ENCODE measurements around the gene GINS2. TPM values are rescaled to one million over a fixed set of nuclear protein-coding genes. Genes with fewer than 3 reads are reported as not detected.

The GINS2 gene
- total RNA-seq, 3 donors from 2014 or later (not counting 1 experiment from before 2014, with no cell fraction given), result 0.73 to 2.6 (median 0.89) TPM

DNA sequence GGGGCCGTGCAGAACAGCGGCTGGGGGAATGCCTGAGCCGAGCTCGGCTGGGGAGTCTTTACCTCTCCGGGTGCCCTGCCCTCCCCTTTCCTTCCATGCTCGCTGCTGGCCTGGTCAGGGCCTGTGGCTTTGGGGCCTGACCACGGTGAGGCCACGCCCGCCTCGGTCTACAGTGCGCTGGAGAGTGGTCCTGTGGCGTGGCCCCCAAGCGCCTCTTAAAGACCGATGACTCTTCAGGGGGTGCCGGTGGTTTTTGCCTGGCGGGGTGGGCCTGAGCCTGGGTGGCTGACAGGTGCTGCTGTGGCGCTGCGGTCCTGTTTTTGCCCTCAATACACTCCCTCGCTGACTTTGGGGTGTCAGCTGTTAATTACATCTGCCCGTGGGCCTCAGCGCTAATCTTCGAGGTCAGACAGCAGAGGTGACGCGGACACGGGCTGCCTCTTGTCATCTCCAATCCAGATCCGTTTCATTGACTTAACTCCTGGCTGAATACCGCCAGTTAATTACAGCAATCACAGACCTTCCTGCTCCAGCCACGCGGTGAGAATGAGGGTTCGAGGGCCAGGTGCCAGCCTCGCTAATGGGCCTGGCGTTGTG lies 45.9 kb downstream of the GINS2 start:
- ATAC-seq, result peak; percentile 61 to 81 (median 80)

DNA sequence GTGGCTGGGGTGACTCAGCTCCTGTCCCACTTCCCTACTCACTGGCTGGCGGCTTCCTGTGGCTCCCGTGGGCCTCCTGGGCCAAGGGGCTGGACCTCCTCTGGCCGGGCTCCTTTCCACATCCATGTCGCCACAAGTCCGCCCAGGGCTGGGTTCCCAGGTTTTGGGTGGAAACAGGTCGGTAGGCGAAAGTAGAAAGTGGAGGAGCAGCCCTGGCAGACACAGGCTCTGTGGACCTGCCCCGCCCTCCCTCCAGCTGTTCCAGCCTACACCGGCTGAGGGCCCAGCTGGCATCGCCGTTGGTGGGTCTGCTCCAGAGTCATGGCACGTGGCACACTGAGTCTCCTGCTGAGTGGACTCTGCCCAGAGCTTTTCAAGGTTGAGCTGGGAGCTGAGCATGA lies 47.0 kb downstream of the GINS2 start:
- H3K4me1 Mint-ChIP-seq, result peaks cover 35 to 62% of the 10 kb centered on the region in 2 donors
- H3K36me3 Mint-ChIP-seq, result no peaks in the 10 kb centered on the region
- H3K27ac Mint-ChIP-seq, result peak overlapping the region in 1 of 2 donors; percentile 87
- Histone ChIP-seq H3K27me3 (ENCODE audit: control insufficient read depth, insufficient read depth, low read length) (no peaks in the 10 kb centered on the region), H3K9me3 (ENCODE audit: control insufficient read depth, insufficient read depth, low read length) (no peaks in the 10 kb centered on the region), H3K36me3 (ENCODE audit: control insufficient read depth, insufficient read depth, low read length) (peaks cover 8% of the 10 kb centered on the region), H3K27ac (ENCODE audit: low read length) (no peak overlapping the region), H3K4me3 (ENCODE audit: low read length) (no peak overlapping the region), H3K4me1 (ENCODE audit: control insufficient read depth, insufficient read depth, low read length) (peaks cover 52% of the 10 kb centered on the region)
- H3K4me3 Mint-ChIP-seq, result no peak overlapping the region
- H3K27me3 Mint-ChIP-seq (ENCODE audit: low read depth in 2 of 2), result no peaks in the 10 kb centered on the region
- TF ChIP-seq, protein P1, sequence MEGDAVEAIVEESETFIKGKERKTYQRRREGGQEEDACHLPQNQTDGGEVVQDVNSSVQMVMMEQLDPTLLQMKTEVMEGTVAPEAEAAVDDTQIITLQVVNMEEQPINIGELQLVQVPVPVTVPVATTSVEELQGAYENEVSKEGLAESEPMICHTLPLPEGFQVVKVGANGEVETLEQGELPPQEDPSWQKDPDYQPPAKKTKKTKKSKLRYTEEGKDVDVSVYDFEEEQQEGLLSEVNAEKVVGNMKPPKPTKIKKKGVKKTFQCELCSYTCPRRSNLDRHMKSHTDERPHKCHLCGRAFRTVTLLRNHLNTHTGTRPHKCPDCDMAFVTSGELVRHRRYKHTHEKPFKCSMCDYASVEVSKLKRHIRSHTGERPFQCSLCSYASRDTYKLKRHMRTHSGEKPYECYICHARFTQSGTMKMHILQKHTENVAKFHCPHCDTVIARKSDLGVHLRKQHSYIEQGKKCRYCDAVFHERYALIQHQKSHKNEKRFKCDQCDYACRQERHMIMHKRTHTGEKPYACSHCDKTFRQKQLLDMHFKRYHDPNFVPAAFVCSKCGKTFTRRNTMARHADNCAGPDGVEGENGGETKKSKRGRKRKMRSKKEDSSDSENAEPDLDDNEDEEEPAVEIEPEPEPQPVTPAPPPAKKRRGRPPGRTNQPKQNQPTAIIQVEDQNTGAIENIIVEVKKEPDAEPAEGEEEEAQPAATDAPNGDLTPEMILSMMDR (IDR thresholded peaks at IDR 0.05), result no peak
- ATAC-seq (no peak), DNase-seq (no peak)
- H3K9me3 Mint-ChIP-seq, result no peaks in the 10 kb centered on the region
- intact Hi-C loops (cut with micrococcal nuclease), result no loop called here
- WGBS (ENCODE audit: insufficient coverage), result 88% methylated on average over 12 of the region's 12 CpGs

More for the DNA sequence above, 45.9 kb downstream of the GINS2 start:
- peak overlapping the region; percentile 79 to 87 for H3K27ac Mint-ChIP-seq
- H3K4me1 Mint-ChIP-seq, result peaks cover 35 to 67% of the 10 kb centered on the region in 2 donors
- H3K9me3 Mint-ChIP-seq, result no peaks in the 10 kb centered on the region
- no peaks in the 10 kb centered on the region for H3K9me3 ChIP-seq (ENCODE audit: control insufficient read depth, insufficient read depth, low read length)
- TF ChIP-seq, protein P1 (IDR thresholded peaks at IDR 0.05), result no peak
- H3K27me3 Mint-ChIP-seq (ENCODE audit: low read depth in 2 of 2), result no peaks in the 10 kb centered on the region
- DNase-seq, result peak in 1 of 2 donors; percentile 54
- H3K4me3 ChIP-seq (ENCODE audit: low read length), result no peak overlapping the region
- peak overlapping the region; percentile 60 for H3K4me3 Mint-ChIP-seq
- H3K27me3 ChIP-seq (ENCODE audit: control insufficient read depth, insufficient read depth, low read length), result no peaks in the 10 kb centered on the region
- peaks cover 52% of the 10 kb centered on the region for H3K4me1 ChIP-seq (ENCODE audit: control insufficient read depth, insufficient read depth, low read length)
- H3K27ac ChIP-seq (ENCODE audit: low read length), result peak overlapping the region; percentile 44
- H3K36me3 Mint-ChIP-seq, result no peaks in the 10 kb centered on the region
- 48% methylated on average over 32 of the region's 32 CpGs for WGBS (ENCODE audit: insufficient coverage)
- intact Hi-C loops (cut with micrococcal nuclease), result no loop called here
- H3K36me3 ChIP-seq (ENCODE audit: control insufficient read depth, insufficient read depth, low read length), result peaks cover 8% of the 10 kb centered on the region

DNA sequence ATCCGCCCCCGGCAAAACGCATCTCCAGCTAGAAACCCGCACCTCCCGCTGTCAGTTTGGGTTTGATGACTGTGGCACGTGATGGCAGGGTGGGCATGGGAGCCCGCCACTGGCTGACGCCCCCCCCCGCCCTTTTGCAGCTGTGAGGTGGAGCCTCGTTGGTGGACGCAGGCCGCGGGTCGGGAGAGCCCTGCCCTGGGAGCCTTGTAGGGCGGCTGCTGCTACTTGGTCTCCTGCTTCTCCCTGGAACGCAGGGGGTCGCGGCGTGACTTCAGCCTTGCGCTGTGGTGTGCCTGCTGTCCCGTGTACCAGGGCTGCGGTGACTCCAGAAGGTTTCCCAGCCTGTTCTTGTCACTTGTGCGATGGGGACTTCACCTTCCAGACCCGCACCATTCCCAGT lies 47.4 kb downstream of the GINS2 start:
- no peaks in the 10 kb centered on the region for H3K9me3 Mint-ChIP-seq
- ATAC-seq (no peak), DNase-seq (no peak)
- H3K36me3 Mint-ChIP-seq, result no peaks in the 10 kb centered on the region
- 90% methylated on average over 24 of the region's 24 CpGs for WGBS (ENCODE audit: insufficient coverage)
- H3K4me3 Mint-ChIP-seq, result no peak overlapping the region
- H3K4me1 Mint-ChIP-seq, result peaks cover 34 to 62% of the 10 kb centered on the region in 2 donors
- Histone ChIP-seq H3K4me3 (ENCODE audit: low read length) (no peak overlapping the region), H3K36me3 (ENCODE audit: control insufficient read depth, insufficient read depth, low read length) (peaks cover 10% of the 10 kb centered on the region), H3K4me1 (ENCODE audit: control insufficient read depth, insufficient read depth, low read length) (peaks cover 49% of the 10 kb centered on the region), H3K9me3 (ENCODE audit: control insufficient read depth, insufficient read depth, low read length) (no peaks in the 10 kb centered on the region), H3K27ac (ENCODE audit: low read length) (no peak overlapping the region), H3K27me3 (ENCODE audit: control insufficient read depth, insufficient read depth, low read length) (no peaks in the 10 kb centered on the region)
- no peaks in the 10 kb centered on the region for H3K27me3 Mint-ChIP-seq (ENCODE audit: low read depth in 2 of 2)
- H3K27ac Mint-ChIP-seq, result no peak overlapping the region
- TF ChIP-seq, protein P1 (IDR thresholded peaks at IDR 0.05), result no peak
- intact Hi-C loops (cut with micrococcal nuclease), result no loop called here

DNA sequence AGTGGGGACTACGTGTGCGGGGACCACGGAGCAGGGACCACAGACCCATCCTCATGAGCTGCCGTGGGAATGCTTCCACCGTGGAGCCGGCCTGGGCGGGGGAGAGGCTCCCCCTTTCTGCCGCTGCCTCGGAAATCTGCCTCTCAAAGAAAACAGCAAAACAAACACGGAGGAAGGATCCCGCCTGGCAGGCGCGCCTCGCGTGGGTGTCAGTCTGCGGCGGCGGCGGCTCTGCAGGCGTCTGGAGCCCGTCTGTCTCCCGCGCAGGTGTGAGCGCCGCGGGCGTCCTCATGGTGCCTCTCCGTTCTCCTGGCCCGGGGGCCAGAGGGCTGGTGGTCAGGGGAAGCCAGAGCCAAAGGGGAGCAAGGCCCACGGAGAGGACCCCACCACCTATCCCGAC lies 48.2 kb downstream of the GINS2 start:
- Mint-ChIP-seq H3K27ac (no peak overlapping the region), H3K9me3 (no peaks in the 10 kb centered on the region), H3K4me3 (no peak overlapping the region), H3K36me3 (no peaks in the 10 kb centered on the region), H3K27me3 (ENCODE audit: low read depth in 2 of 2) (no peaks in the 10 kb centered on the region), H3K4me1 (peaks cover 27 to 55% of the 10 kb centered on the region in 2 donors)
- TF ChIP-seq, protein P1 (IDR thresholded peaks at IDR 0.05), result no peak
- Histone ChIP-seq H3K4me3 (ENCODE audit: low read length) (no peak overlapping the region), H3K4me1 (ENCODE audit: control insufficient read depth, insufficient read depth, low read length) (peaks cover 55% of the 10 kb centered on the region), H3K27ac (ENCODE audit: low read length) (no peak overlapping the region), H3K9me3 (ENCODE audit: control insufficient read depth, insufficient read depth, low read length) (no peaks in the 10 kb centered on the region), H3K36me3 (ENCODE audit: control insufficient read depth, insufficient read depth, low read length) (peaks cover 13% of the 10 kb centered on the region), H3K27me3 (ENCODE audit: control insufficient read depth, insufficient read depth, low read length) (no peaks in the 10 kb centered on the region)
- DNase-seq, result no peak
- intact Hi-C loops (cut with micrococcal nuclease), result no loop called here
- 94% methylated on average over 31 of the region's 31 CpGs for WGBS (ENCODE audit: insufficient coverage)
- no peak for ATAC-seq

Measured in natural killer cell (primary cell).